OCI-LY1 (cell line): Measurements from ENCODE around the gene FAM162B.
"Not testable (repeated sequence)": the region's sequence is repeated elsewhere in the genome, so short reads cannot be mapped to it uniquely, and the experiment has no call there.

Experiments
- H2AFZ ChIP-seq: fragments of 200-600 bp; sonication (generic), shearing (Covaris generic); 2 replicates; pipeline ENCODE4 v1.6.0; 2014; ENCODE audit warnings: antibody characterized with exemption, mild to moderate bottlenecking, low read length
- H3F3A ChIP-seq: fragments of 200-600 bp; sonication (generic), shearing (Covaris generic); 2 replicates; pipeline ENCODE4 v1.6.0; 2014; ENCODE audit warnings: mild to moderate bottlenecking, antibody characterized with exemption, low read length, moderate library complexity; ENCODE audit not compliant: insufficient read depth
- H3K27ac ChIP-seq: fragments of 200-600 bp; sonication (generic); 2 replicates; pipeline ENCODE4 v1.5.1; 2014; ENCODE audit warnings: low read length, mixed run types, mild to moderate bottlenecking, low read depth; ENCODE audit not compliant: poor library complexity, severe bottlenecking
- H3K27me3 ChIP-seq: fragments of 200-600 bp; sonication (generic); 2 replicates; pipeline ENCODE4 v1.6.0; 2014; ENCODE audit warnings: antibody characterized with exemption, mild to moderate bottlenecking, low read length, moderate library complexity; ENCODE audit not compliant: insufficient read depth
- H3K36me3 ChIP-seq: fragments of 200-600 bp; sonication (generic); 2 replicates; pipeline ENCODE4 v1.6.1; 2014; ENCODE audit warnings: mild to moderate bottlenecking, antibody characterized with exemption, low read length, moderate library complexity, mixed read lengths; ENCODE audit not compliant: insufficient read depth
- H3K4me1 ChIP-seq: fragments of 200-600 bp; sonication (generic); 2 replicates; pipeline ENCODE4 v1.5.1; 2014; ENCODE audit warnings: mild to moderate bottlenecking, low read length, moderate library complexity; ENCODE audit not compliant: insufficient read depth, severe bottlenecking
- H3K4me2 ChIP-seq: fragments of 200-600 bp; sonication (generic), shearing (Covaris generic); 2 replicates; pipeline ENCODE4 v1.6.1; 2014; ENCODE audit warnings: low read length
- H3K4me3 ChIP-seq: fragments of 200-600 bp; sonication (generic); 2 replicates; pipeline ENCODE4 v1.5.1; 2014; ENCODE audit warnings: low read length, low read depth, mild to moderate bottlenecking, mixed read lengths; ENCODE audit not compliant: poor library complexity, severe bottlenecking
- H3K79me2 ChIP-seq: fragments of 200-600 bp; shearing (Covaris generic); 2 replicates; pipeline ENCODE4 v1.6.1; 2016; ENCODE audit warnings: mixed run types, low read length, mixed read lengths; ENCODE audit not compliant: insufficient read depth
- H3K9ac ChIP-seq: fragments of 200-600 bp; sonication (generic), shearing (Covaris generic); 2 replicates; pipeline ENCODE4 v1.6.1; 2014; ENCODE audit warnings: mild to moderate bottlenecking, low read length, mixed read lengths
- H3K9me2 ChIP-seq: fragments of 200-600 bp; sonication (generic), shearing (Covaris generic); 2 replicates; pipeline ENCODE4 v1.6.1; 2014; ENCODE audit warnings: low read depth, mild to moderate bottlenecking, low read length, mixed read lengths
- H3K9me3 ChIP-seq: fragments of 200-600 bp; shearing (Covaris generic); 2 replicates; pipeline ENCODE4 v1.6.1; 2014; ENCODE audit warnings: low read length, mixed read lengths
- H4K20me1 ChIP-seq: fragments of 200-600 bp; sonication (generic), shearing (Covaris generic); 2 replicates; pipeline ENCODE4 v1.6.0; 2016; ENCODE audit warnings: mild to moderate bottlenecking, low read length; ENCODE audit not compliant: insufficient read depth
- CTCF ChIP-seq: fragments of 200-600 bp; sonication (generic), shearing (Covaris generic); IDR thresholded peaks from 2 replicates; pipeline ENCODE4 v1.5.1; 2017; ENCODE audit warnings: mild to moderate bottlenecking, antibody characterized with exemption, low read length, moderate library complexity, mixed read lengths
- EZH2 ChIP-seq: fragments of 200-600 bp; sonication (generic), shearing (Covaris generic); IDR thresholded peaks from 2 replicates; pipeline ENCODE4 v1.8.0; 2017; ENCODE audit warnings: borderline replicate concordance, mixed run types, mild to moderate bottlenecking, antibody characterized with exemption, low read length, moderate library complexity, mixed read lengths

FAM162B gene

DNA sequence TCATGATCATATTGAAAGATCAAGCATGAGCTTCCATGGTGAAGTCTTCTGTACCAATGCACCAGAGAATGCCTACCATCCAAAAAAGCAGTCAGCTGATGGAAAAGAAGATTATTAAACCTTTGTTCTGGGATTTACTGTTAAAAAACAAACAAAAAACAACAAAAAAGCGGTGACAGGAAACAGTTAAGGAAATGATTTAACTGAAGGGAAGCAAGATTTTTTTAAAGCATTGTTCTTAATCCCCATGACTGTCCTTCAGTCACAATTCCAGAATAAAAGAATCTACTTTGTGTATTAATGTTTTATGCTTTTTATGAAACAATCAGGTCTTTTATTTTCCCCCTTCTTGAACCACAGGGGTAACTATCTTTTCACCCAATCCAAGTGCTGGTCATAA, 23.9 kb downstream of the FAM162B start:
- H3K4me1 ChIP-seq = no peaks in the 10 kb centered on the region
- H3K9me3 ChIP-seq = peaks cover 2% of the 10 kb centered on the region; the same call in 1 of the 2 replicates
- no peak overlapping the region for H3K4me3 ChIP-seq
- H3K9ac ChIP-seq = no peak overlapping the region
- H3K9me2 ChIP-seq = no peaks in the 10 kb centered on the region
- H3F3A ChIP-seq = no peaks in the 10 kb centered on the region
- H2AFZ ChIP-seq = no peak overlapping the region
- no peaks in the 10 kb centered on the region for H4K20me1 ChIP-seq
- no peaks in the 10 kb centered on the region for H3K27me3 ChIP-seq
- H3K36me3 ChIP-seq = no peaks in the 10 kb centered on the region
- no peaks in the 10 kb centered on the region for H3K79me2 ChIP-seq
- H3K4me2 ChIP-seq = no peak overlapping the region
- TF ChIP-seq CTCF (no peak), EZH2 (no peak)
- no peak overlapping the region for H3K27ac ChIP-seq

- not testable (repeated sequence) for H3K9me2 ChIP-seq, H3F3A ChIP-seq, H3K4me1 ChIP-seq, H3K79me2 ChIP-seq, H2AFZ ChIP-seq, H3K4me3 ChIP-seq, H4K20me1 ChIP-seq, H3K36me3 ChIP-seq, H3K9ac ChIP-seq, H3K27ac ChIP-seq, H3K4me2 ChIP-seq, H3K9me3 ChIP-seq, H3K27me3 ChIP-seq
Observed at GRCh38 chr6:116740486-116740885, 25.0 kb downstream of the FAM162B start.

DNA sequence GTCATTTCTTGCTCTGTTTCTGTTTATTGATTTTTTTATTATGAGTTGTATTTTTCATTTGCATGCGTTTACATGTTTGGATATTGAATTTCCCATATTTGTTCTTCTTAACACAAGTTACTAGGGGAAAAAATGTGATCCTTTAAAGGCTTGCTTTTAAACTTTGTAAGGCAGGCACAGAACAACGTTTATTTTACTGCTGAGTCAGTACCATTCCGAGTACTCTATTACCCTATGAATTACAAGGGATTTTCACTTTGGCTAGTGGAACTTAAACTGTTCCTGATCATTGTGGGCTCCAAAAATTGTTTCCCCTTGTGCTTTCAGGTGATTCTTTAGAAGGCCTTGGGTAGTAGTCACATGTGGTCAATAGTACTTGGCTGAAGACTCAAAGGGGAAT, 28.5 kb downstream of the FAM162B start:
- no peaks in the 10 kb centered on the region for H3K9me2 ChIP-seq
- no peaks in the 10 kb centered on the region for H3F3A ChIP-seq
- H3K4me2 ChIP-seq = no peak overlapping the region
- no peak overlapping the region for H3K27ac ChIP-seq
- H3K27me3 ChIP-seq = no peaks in the 10 kb centered on the region
- H3K36me3 ChIP-seq = peaks cover 7% of the 10 kb centered on the region
- H3K4me3 ChIP-seq = no peak overlapping the region
- peaks cover 2% of the 10 kb centered on the region; the same call in 1 of the 2 replicates for H3K9me3 ChIP-seq
- H4K20me1 ChIP-seq = no peaks in the 10 kb centered on the region
- TF ChIP-seq EZH2 (no peak), CTCF (no peak)
- no peaks in the 10 kb centered on the region for H3K4me1 ChIP-seq
- H3K9ac ChIP-seq = no peak overlapping the region
- H2AFZ ChIP-seq = no peak overlapping the region
- no peaks in the 10 kb centered on the region for H3K79me2 ChIP-seq

DNA sequence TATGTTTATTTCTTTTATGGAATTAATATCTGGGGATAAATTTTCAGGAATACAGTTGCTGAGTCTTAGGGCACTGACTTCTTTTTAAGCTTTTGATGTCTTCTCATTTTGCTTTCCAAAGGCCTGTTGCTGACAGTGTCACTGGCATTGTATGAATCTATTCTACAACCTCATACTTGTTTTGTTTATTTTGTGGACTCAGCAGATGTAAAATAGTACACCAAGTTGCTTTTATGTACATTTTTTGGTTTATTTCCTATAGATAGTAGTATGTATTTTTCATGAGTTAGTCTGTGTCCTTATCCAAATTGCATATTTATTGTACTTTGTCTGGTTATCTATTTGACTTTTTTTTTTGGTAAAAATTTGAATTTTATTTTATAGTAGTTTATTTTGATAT, 35.0 kb downstream of the FAM162B start:
- H3K9ac ChIP-seq = no peak overlapping the region
- H3K4me3 ChIP-seq = no peak overlapping the region
- H3F3A ChIP-seq = no peaks in the 10 kb centered on the region
- H3K36me3 ChIP-seq = peaks cover 43% of the 10 kb centered on the region
- no peak overlapping the region for H3K27ac ChIP-seq
- no peaks in the 10 kb centered on the region for H4K20me1 ChIP-seq
- no peaks in the 10 kb centered on the region for H3K79me2 ChIP-seq
- TF ChIP-seq EZH2 = no peak
- TF ChIP-seq CTCF = no peak
- H3K9me2 ChIP-seq = no peaks in the 10 kb centered on the region
- H3K4me1 ChIP-seq = no peaks in the 10 kb centered on the region
- no peak overlapping the region for H2AFZ ChIP-seq
- no peaks in the 10 kb centered on the region for H3K9me3 ChIP-seq
- no peak overlapping the region for H3K4me2 ChIP-seq
- H3K27me3 ChIP-seq = no peaks in the 10 kb centered on the region
